ENCODE measurements around the gene UXS1. TPM values are rescaled to one million over a fixed set of nuclear protein-coding genes. Genes with fewer than 3 reads are reported as not detected.

The UXS1 gene
- total and polyA plus RNA-seq, 7 donors, result 8.4 to 59.8 (median 21.3) TPM

DNA sequence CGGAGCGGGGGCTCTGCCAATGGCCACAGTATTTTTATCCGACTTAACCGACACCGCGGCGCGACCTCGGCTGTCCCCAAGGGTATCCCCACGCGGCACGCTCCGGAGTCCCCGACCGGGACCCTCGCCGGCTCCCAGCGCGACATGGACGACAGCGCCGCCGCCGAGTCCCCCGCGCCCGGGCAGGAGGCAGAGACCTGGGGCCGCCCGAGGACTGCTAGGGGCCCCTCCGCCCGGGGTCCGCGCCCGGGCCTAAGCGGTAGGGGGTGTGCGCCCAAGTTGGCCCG, 468 bp downstream of the UXS1 start:
- Histone ChIP-seq H3K36me3 (no peaks in the 10 kb centered on the region), H3K9me3 (no peaks in the 10 kb centered on the region), H3K4me1 (peaks cover 0 to 44% (median 30%) of the 10 kb centered on the region in 4 donors), H3K27ac (peak overlapping the region; percentile 80 to 91 (median 86)), H3K27me3 (no peaks in the 10 kb centered on the region), H3K4me3 (peak overlapping the region; percentile 75 to 95 (median 85))
- intact Hi-C loops (cut with DNase I), result loop anchor here (5.0 to 10.0 kb wide), 4 partner anchors 56 to 449 kb away; partner anchors contain the start of gene NCK2
- no peak for DNase-seq
- TF ChIP-seq POLR2AphosphoS5 (IDR thresholded peaks at IDR 0.05), result no peak
- TF ChIP-seq POLR2A (IDR thresholded peaks at IDR 0.05), result no peak
- TF ChIP-seq, protein P1, sequence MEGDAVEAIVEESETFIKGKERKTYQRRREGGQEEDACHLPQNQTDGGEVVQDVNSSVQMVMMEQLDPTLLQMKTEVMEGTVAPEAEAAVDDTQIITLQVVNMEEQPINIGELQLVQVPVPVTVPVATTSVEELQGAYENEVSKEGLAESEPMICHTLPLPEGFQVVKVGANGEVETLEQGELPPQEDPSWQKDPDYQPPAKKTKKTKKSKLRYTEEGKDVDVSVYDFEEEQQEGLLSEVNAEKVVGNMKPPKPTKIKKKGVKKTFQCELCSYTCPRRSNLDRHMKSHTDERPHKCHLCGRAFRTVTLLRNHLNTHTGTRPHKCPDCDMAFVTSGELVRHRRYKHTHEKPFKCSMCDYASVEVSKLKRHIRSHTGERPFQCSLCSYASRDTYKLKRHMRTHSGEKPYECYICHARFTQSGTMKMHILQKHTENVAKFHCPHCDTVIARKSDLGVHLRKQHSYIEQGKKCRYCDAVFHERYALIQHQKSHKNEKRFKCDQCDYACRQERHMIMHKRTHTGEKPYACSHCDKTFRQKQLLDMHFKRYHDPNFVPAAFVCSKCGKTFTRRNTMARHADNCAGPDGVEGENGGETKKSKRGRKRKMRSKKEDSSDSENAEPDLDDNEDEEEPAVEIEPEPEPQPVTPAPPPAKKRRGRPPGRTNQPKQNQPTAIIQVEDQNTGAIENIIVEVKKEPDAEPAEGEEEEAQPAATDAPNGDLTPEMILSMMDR (IDR thresholded peaks at IDR 0.05), result no peak
- TF ChIP-seq EP300 (IDR thresholded peaks at IDR 0.05), result no peak
- WGBS, 2 donors, result 0 to 1% methylated on average over 37 of the region's 37 CpGs

DNA sequence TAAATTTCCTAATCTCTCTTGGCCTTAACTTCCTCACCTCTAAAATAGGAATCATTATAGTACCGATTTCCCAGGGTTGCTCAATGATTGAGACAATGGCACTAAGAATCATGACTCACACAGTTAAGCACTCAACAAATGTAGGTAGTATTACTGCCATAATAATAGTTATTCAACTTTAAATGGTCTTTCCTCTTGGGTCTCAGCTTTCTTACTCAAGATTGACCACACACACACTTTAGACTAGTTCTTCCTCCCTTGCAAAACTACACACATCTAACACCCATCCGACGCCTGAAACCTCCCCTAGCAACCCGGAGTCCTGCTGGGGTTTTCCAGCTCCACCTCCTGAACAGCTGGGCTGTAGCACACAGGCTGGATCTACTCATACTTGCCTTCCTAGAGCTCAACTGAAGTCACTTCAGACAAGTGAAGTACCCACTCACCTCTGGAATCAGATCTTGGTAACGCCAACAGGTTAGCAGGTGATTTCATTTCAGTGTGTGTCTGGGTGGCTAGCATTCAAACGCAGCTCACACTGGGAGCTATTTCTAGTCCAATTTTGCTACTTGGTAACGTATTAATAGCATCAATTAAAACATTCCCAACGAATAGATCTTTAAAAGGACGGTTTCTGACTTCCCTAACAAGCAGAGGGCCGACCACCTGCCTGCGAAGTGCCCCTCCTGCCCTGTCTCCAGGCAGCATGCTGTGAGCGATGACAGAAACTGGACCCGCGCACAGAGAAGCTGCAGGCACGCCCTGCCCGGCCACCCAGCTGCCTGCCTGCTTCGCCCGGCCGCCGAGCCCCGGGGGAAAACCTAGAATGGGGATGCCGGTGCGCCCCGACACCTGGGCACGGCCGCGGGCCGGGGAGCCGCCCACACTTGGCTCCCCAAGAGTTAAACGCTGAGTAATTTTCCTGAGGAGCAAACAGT, 1.1 kb downstream of the UXS1 start:
- intact Hi-C loops (cut with DNase I), result loop anchor here (5.0 to 10.0 kb wide), 4 partner anchors 56 to 448 kb away; partner anchors contain the start of gene NCK2
- peaks cover 0 to 41% (median 27%) of the 10 kb centered on the region in 4 donors for H3K4me1 ChIP-seq
- H3K27ac ChIP-seq, result peak overlapping the region; percentile 80 to 91 (median 86)
- no peaks in the 10 kb centered on the region for H3K27me3 ChIP-seq
- no peaks in the 10 kb centered on the region for H3K9me3 ChIP-seq
- 1% methylated on average over 30 of the region's 30 CpGs for WGBS, 2 donors
- TF ChIP-seq, protein P1 (IDR thresholded peaks at IDR 0.05), result no peak
- TF ChIP-seq POLR2AphosphoS5 (IDR thresholded peaks at IDR 0.05) (no peak), EP300 (IDR thresholded peaks at IDR 0.05) (no peak)
- H3K36me3 ChIP-seq, result no peaks in the 10 kb centered on the region
- no peak for DNase-seq
- peak overlapping the region; percentile 75 to 95 (median 85) for H3K4me3 ChIP-seq

DNA sequence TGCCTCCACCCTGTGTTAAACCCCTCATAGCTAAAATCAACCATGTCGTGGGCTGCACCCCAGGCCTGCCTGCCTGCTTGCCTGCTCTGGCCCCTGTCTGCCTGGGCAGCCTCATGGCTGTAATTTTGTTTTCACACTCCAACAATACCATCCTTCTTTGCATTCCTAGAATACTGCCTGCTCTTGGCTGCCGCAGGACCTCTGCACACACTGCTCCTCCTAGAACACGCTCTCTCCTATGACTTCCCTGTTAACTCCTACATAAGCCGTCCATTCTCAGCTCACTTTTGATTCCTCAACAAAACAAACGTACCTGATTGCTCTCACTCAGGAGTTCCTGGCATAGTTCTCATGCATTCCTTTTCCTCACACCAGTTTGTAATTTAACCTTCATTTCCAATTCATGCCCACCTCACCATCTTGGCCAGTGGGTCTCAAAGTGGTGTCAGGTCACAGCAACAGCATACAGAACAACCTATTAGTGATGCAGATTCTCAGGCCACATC, 2.5 kb downstream of the UXS1 start:
- no peak for DNase-seq
- H3K4me1 ChIP-seq, result peaks cover 0 to 35% (median 22%) of the 10 kb centered on the region in 4 donors
- 88 to 91% methylated on average over 5 of the region's 5 CpGs for WGBS, 2 donors
- intact Hi-C loops (cut with DNase I), result loop anchor here (5.0 to 10.0 kb wide), 4 partner anchors 54 to 447 kb away; partner anchors contain the start of gene NCK2
- H3K9me3 ChIP-seq, result no peaks in the 10 kb centered on the region
- no peaks in the 10 kb centered on the region for H3K36me3 ChIP-seq
- H3K4me3 ChIP-seq, result no peak overlapping the region
- TF ChIP-seq POLR2AphosphoS5 (IDR thresholded peaks at IDR 0.05) (no peak), POLR2A (IDR thresholded peaks at IDR 0.05) (no peak), EP300 (IDR thresholded peaks at IDR 0.05) (no peak)
- TF ChIP-seq, protein P1 (IDR thresholded peaks at IDR 0.05), result no peak
- H3K27ac ChIP-seq, result no peak overlapping the region
- H3K27me3 ChIP-seq, result no peaks in the 10 kb centered on the region

DNA sequence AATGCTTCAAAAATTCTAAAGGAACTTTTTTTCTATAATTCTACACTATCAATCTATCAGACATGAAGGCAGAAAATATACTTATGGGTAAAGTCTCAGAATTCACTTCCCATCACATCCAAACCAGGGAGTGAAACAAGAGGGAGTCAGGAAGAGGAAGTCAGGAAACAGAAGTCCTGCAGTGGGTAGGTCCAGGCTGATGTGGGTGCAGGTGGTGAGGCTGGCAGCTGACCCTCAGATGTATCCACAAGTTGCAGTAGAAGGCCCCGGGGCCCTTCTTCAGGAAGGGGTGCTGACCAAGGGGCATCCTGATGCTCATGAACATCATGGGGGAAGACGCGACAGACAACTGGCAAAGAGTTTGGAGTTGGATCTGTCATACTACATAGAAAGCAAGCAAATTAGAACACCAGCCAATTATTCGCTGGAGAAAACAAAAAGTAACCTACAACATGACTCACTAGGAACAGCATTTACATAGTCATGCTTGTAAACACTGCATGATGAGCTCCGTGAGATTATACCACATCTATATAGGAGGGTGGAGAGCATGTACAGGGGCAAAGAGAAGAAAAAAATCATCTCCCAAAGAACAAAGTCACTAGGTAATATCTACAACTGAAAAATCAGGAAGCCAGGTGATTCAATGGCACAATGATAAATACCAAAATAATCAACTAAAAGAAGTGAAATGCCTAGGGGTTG, 4.2 kb downstream of the UXS1 start:
- H3K4me3 ChIP-seq, result no peak overlapping the region
- TF ChIP-seq, protein P1 (IDR thresholded peaks at IDR 0.05), result no peak
- no peak for TF ChIP-seq EP300 (IDR thresholded peaks at IDR 0.05)
- TF ChIP-seq POLR2A (IDR thresholded peaks at IDR 0.05), result no peak
- no peak for TF ChIP-seq POLR2AphosphoS5 (IDR thresholded peaks at IDR 0.05)
- no peaks in the 10 kb centered on the region for H3K9me3 ChIP-seq
- DNase-seq, result no peak
- intact Hi-C loops (cut with DNase I), result loop anchor here (5.0 to 10.0 kb wide), 4 partner anchors 53 to 445 kb away; partner anchors contain the start of gene NCK2
- H3K27ac ChIP-seq, result no peak overlapping the region
- H3K27me3 ChIP-seq, result no peaks in the 10 kb centered on the region
- WGBS, 2 donors, result 72 to 75% methylated on average over 5 of the region's 5 CpGs
- no peaks in the 10 kb centered on the region for H3K36me3 ChIP-seq
- peaks cover 0 to 30% (median 16%) of the 10 kb centered on the region in 4 donors for H3K4me1 ChIP-seq

Data from sigmoid colon (tissue), 7 donors.